Measurements from ENCODE around the gene CRLF1. TPM values are rescaled to one million over a fixed set of nuclear protein-coding genes. Genes with fewer than 3 reads are reported as not detected.

Gene CRLF1
- total RNA-seq, 4 donors from 2014 or later = 10.9 to 67.4 (median 42.7) TPM

DNA sequence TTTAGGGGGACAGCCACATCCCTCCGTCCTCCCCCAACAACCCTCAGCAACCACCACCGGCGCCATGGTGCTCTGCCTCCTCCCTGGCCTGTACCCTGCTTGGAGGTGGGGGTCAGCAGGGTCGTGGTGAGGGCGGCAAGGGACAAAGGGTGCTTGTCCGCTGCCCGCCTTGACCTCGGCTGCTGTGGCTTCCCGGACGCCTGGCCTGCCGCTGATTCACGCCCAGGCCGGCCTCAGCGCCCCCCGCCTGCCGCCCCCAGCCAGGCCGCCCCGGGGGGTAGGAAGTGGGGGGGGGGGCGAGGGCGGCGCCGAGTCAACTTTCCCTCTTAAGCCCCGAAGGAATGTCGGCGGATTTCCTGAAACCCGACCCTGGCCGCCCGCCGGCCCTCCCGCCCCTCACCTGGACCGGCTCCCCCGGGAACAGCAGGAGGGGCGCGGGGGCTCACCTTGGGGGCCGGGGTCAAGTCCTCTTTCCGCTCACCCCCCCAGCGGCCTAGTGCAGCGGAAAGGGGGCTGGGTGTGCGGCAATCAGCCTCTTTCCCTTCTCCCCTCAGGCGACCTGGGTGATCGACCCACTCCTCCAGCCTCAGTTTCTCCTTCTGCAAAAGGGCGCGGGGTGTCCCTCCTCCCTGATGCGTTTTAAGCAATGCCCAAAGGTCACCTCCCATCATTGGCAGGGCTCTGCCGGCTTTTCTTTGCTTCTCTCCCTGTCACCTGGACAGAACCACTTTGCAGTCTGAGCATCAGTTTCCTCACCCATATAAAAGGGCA lies 4.1 kb upstream of the CRLF1 start:
- TF ChIP-seq POLR2A (IDR thresholded peaks at IDR 0.05) = no peak
- TF ChIP-seq, protein P1, sequence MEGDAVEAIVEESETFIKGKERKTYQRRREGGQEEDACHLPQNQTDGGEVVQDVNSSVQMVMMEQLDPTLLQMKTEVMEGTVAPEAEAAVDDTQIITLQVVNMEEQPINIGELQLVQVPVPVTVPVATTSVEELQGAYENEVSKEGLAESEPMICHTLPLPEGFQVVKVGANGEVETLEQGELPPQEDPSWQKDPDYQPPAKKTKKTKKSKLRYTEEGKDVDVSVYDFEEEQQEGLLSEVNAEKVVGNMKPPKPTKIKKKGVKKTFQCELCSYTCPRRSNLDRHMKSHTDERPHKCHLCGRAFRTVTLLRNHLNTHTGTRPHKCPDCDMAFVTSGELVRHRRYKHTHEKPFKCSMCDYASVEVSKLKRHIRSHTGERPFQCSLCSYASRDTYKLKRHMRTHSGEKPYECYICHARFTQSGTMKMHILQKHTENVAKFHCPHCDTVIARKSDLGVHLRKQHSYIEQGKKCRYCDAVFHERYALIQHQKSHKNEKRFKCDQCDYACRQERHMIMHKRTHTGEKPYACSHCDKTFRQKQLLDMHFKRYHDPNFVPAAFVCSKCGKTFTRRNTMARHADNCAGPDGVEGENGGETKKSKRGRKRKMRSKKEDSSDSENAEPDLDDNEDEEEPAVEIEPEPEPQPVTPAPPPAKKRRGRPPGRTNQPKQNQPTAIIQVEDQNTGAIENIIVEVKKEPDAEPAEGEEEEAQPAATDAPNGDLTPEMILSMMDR (IDR thresholded peaks at IDR 0.05) = no peak
- TF ChIP-seq EP300 (IDR thresholded peaks at IDR 0.05) = no peak
- TF ChIP-seq POLR2AphosphoS5 (IDR thresholded peaks at IDR 0.05) = no peak
- peaks cover 95% of the 10 kb centered on the region for H3K27me3 ChIP-seq
- H3K36me3 ChIP-seq = no peaks in the 10 kb centered on the region
- H3K4me1 ChIP-seq = peaks cover 0 to 52% (median 44%) of the 10 kb centered on the region in 3 donors
- WGBS, 2 donors (ENCODE audit: low coverage in 1 of 2) = no CpG with 5 or more reads among the region's 45 CpGs
- no peak for ATAC-seq
- no peak overlapping the region for H3K27ac ChIP-seq
- no peaks in the 10 kb centered on the region for H3K9me3 ChIP-seq
- H3K4me3 ChIP-seq = no peak overlapping the region

DNA sequence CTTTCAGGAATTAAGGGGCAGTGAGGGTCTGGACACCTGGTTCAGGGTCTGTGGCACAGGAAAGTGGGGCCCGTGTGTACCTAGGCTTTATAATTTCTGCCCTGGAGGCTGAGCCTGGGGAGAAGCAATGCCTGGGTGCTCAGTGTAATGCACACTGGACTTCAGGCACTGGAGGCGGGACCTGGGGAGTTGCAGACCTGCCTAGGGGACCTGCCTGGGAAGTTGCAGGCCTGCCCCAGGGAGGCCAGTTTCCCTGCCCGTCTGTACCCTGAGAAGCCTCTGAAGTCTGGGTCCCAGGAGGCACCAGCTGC lies 3.6 kb upstream of the CRLF1 start:
- H3K4me3 ChIP-seq = no peak overlapping the region
- H3K9me3 ChIP-seq = no peaks in the 10 kb centered on the region
- no peaks in the 10 kb centered on the region for H3K36me3 ChIP-seq
- peaks cover 95% of the 10 kb centered on the region for H3K27me3 ChIP-seq
- no peak for TF ChIP-seq EP300 (IDR thresholded peaks at IDR 0.05)
- no peak for TF ChIP-seq POLR2A (IDR thresholded peaks at IDR 0.05)
- no peak overlapping the region for H3K27ac ChIP-seq
- WGBS, 2 donors (ENCODE audit: low coverage in 1 of 2) = no CpG with 5 or more reads among the region's 3 CpGs
- ATAC-seq = no peak
- peaks cover 0 to 58% (median 44%) of the 10 kb centered on the region in 3 donors for H3K4me1 ChIP-seq

DNA sequence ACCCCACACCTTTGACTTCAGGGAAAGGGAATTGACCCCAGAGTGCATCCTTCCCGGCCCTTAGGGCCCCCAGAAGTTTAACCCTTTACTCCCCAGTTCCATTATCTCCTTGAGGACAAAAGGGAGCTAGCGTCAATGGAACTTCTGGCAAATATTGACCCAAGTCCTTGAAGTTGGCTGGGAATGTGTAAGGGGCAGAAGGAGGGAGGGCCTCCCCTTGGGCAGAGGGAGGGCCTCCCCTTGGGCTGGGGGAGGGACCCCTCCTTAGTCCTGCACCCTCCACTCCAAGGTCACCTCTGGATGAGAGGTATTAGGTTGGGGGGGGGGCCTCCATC lies 3.1 kb upstream of the CRLF1 start:
- peaks cover 0 to 60% (median 44%) of the 10 kb centered on the region in 3 donors for H3K4me1 ChIP-seq
- 0% methylated on average over 1 of the region's 2 CpGs; no CpG with 5 or more reads in 1 of the 2 donors for WGBS, 2 donors (ENCODE audit: low coverage in 1 of 2)

DNA sequence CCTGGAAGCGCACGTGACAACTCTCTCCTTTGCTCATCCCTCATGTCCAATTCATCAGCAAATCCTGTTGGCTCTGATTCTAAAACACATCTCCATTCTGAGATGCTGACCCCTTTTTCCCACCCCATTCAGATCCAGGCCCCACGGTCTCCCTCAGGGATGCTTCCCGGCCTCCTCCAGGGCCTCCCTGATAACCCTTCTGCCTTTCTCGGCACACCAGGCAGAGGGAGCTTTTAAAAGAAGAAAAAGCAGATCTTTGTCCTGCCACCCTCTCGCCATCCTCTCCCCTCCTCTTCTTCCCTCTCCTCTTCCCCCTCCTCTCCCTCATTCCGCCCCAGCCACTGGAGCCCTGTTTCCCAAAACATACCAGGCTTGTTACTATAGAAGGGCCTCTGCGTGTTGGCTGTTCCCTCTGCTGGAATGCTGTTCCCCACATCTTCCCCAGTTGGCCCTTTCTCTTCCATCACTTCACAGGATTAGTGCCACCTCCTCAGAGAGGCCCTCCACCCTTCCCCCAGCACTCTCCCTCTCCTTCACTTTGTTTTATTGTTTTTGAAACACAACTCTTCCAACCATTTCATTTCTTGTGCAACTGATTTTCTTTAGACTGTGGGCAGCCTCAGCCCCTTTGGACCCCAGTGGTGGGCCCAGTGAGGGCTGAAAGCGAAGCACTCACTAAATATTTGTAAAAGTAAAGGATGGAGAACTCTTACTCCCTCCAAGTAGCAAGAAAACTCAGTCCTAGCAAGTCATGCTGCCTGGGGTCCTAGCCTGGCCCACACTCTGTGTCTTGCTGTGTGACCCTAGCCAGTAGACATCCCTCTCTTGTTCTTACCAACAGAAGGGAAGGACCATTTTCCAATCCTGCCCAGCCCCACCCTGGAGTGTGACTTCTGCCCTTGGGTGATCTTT lies 2.5 kb upstream of the CRLF1 start:
- no peak for ATAC-seq
- Histone ChIP-seq H3K9me3 (no peaks in the 10 kb centered on the region), H3K4me3 (no peak overlapping the region), H3K27ac (no peak overlapping the region), H3K4me1 (peaks cover 0 to 65% (median 45%) of the 10 kb centered on the region in 3 donors), H3K27me3 (peaks cover 97% of the 10 kb centered on the region), H3K36me3 (no peaks in the 10 kb centered on the region)
- WGBS, 2 donors (ENCODE audit: low coverage in 1 of 2) = 63 to 80% methylated on average over 3 to 8 of the region's 9 CpGs
- TF ChIP-seq POLR2AphosphoS5 (IDR thresholded peaks at IDR 0.05) (no peak), POLR2A (IDR thresholded peaks at IDR 0.05) (no peak), EP300 (IDR thresholded peaks at IDR 0.05) (no peak)
- TF ChIP-seq, protein P1 (IDR thresholded peaks at IDR 0.05) = no peak

More for the DNA sequence above, 3.1 kb upstream of the CRLF1 start:
- H3K9me3 ChIP-seq = no peaks in the 10 kb centered on the region
- H3K4me3 ChIP-seq = no peak overlapping the region
- TF ChIP-seq POLR2A (IDR thresholded peaks at IDR 0.05) (no peak), EP300 (IDR thresholded peaks at IDR 0.05) (no peak), POLR2AphosphoS5 (IDR thresholded peaks at IDR 0.05) (no peak)
- TF ChIP-seq, protein P1 (IDR thresholded peaks at IDR 0.05) = no peak
- no peak for ATAC-seq
- H3K27ac ChIP-seq = no peak overlapping the region
- H3K36me3 ChIP-seq = no peaks in the 10 kb centered on the region
- peaks cover 97% of the 10 kb centered on the region for H3K27me3 ChIP-seq

DNA sequence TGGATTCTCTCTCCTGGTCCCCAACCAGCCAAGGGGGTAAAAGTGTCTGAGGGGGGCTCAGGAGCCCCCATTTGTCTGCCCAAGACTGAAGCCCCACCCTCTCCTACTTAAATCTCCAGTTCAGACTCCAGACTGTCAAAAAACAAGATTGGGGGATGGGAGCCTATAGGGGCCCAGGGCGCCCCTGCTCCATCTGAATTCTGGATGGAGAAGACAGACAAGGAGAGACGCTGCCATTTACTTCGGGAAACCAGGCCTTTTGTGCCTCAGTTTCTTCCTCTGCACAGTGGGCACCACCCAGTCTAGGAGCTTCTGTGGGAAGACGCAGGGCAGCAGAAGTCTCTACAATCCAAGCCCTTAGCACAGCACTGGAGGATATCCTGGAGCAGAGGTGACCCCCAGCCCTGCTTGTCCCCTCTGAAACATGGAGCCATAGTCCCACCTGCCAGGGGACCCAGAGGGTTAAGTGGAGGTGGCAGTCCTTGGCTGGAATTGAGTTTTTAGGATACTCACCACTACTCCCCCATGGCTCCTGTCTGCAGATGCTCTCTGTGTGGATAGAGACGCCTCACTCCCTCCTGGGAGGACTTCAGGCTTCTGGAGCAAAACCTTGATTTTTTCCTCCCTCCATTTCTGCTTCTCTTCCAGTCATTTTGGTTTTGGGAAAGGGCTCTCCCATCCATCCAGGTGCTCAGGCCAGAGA lies 1.7 kb upstream of the CRLF1 start:
- Histone ChIP-seq H3K27ac (no peak overlapping the region), H3K4me1 (peaks cover 0 to 71% (median 48%) of the 10 kb centered on the region in 3 donors), H3K27me3 (peaks cover 97% of the 10 kb centered on the region), H3K36me3 (no peaks in the 10 kb centered on the region), H3K4me3 (no peak overlapping the region), H3K9me3 (no peaks in the 10 kb centered on the region)
- TF ChIP-seq, protein P1 (IDR thresholded peaks at IDR 0.05) = no peak
- TF ChIP-seq POLR2A (IDR thresholded peaks at IDR 0.05) (no peak), EP300 (IDR thresholded peaks at IDR 0.05) (no peak), POLR2AphosphoS5 (IDR thresholded peaks at IDR 0.05) (no peak)
- WGBS, 2 donors (ENCODE audit: low coverage in 1 of 2) = 27 to 38% methylated on average over 2 to 4 of the region's 5 CpGs
- ATAC-seq = no peak

All from gastroesophageal sphincter (tissue), 4 donors.